ENCODE results near the gene UBXN11. TPM values are rescaled to one million over a fixed set of nuclear protein-coding genes. Genes with fewer than 3 reads are reported as not detected.

The UBXN11 gene
- total and polyA plus RNA-seq, 2 of the 13 experiments (the other 11 are each of a cell fraction or from before 2014, with no cell fraction given), result 9.3 to 10.4 TPM

- TF ChIP-seq AHDC1 (CRISPR knock-in tag; IDR thresholded peaks at IDR 0.05; ENCODE audit: borderline replicate concordance) (no peak; the same call in 1 of the 2 replicates), ZNF232 (CRISPR knock-in tag; IDR thresholded peaks at IDR 0.05; ENCODE audit: borderline replicate concordance) (no peak), MYC (CRISPR knock-in tag; IDR thresholded peaks at IDR 0.05; ENCODE audit: borderline replicate concordance) (peak; percentile 73), ZNF10 (CRISPR knock-in tag; IDR thresholded peaks at IDR 0.05; ENCODE audit: borderline replicate concordance, low read depth) (no peak), ZSCAN21 (CRISPR knock-in tag; IDR thresholded peaks at IDR 0.05; ENCODE audit: borderline replicate concordance) (peak; percentile 42; the same call in 1 of the 2 replicates), ZNF749 (CRISPR knock-in tag; IDR thresholded peaks at IDR 0.05; ENCODE audit: borderline replicate concordance) (peak; percentile 78; the same call in 1 of the 2 replicates), STAG1 (CRISPR knock-in tag; IDR thresholded peaks at IDR 0.05) (peak; percentile 70; the same call in 1 of the 2 replicates), ZMAT5 (CRISPR knock-in tag; IDR thresholded peaks at IDR 0.05; ENCODE audit: borderline replicate concordance, low read depth) (no peak)
- TF ChIP-seq, protein P1, sequence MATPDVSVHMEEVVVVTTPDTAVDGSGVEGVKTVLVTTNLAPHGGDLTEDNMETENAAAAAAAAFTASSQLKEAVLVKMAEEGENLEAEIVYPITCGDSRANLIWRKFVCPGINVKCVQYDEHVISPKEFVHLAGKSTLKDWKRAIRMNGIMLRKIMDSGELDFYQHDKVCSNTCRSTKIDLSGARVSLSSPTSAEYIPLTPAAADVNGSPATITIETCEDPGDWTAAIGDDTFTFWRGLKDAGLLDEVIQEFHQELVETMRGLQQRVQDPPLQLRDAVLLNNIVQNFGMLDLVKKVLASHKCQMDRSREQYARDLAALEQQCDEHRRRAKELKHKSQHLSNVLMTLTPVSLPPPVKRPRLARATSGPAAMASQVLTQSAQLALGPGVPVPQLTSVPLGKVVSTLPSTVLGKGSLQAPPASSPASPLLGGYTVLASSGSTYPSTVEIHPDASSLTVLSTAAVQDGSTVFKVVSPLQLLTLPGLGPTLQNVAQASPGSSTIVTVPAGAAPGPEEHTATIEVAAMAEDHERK (CRISPR knock-in tag; IDR thresholded peaks at IDR 0.05; ENCODE audit: low read depth), result no peak
- TF ChIP-seq, protein P2, sequence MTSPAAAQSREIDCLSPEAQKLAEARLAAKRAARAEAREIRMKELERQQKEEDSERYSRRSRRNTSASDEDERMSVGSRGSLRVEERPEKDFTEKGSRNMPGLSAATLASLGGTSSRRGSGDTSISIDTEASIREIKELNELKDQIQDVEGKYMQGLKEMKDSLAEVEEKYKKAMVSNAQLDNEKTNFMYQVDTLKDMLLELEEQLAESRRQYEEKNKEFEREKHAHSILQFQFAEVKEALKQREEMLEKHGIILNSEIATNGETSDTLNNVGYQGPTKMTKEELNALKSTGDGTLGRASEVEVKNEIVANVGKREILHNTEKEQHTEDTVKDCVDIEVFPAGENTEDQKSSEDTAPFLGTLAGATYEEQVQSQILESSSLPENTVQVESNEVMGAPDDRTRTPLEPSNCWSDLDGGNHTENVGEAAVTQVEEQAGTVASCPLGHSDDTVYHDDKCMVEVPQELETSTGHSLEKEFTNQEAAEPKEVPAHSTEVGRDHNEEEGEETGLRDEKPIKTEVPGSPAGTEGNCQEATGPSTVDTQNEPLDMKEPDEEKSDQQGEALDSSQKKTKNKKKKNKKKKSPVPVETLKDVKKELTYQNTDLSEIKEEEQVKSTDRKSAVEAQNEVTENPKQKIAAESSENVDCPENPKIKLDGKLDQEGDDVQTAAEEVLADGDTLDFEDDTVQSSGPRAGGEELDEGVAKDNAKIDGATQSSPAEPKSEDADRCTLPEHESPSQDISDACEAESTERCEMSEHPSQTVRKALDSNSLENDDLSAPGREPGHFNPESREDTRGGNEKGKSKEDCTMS (CRISPR knock-in tag; conservative IDR thresholded peaks at IDR 0.05), result no peak
- TF ChIP-seq, protein P3, sequence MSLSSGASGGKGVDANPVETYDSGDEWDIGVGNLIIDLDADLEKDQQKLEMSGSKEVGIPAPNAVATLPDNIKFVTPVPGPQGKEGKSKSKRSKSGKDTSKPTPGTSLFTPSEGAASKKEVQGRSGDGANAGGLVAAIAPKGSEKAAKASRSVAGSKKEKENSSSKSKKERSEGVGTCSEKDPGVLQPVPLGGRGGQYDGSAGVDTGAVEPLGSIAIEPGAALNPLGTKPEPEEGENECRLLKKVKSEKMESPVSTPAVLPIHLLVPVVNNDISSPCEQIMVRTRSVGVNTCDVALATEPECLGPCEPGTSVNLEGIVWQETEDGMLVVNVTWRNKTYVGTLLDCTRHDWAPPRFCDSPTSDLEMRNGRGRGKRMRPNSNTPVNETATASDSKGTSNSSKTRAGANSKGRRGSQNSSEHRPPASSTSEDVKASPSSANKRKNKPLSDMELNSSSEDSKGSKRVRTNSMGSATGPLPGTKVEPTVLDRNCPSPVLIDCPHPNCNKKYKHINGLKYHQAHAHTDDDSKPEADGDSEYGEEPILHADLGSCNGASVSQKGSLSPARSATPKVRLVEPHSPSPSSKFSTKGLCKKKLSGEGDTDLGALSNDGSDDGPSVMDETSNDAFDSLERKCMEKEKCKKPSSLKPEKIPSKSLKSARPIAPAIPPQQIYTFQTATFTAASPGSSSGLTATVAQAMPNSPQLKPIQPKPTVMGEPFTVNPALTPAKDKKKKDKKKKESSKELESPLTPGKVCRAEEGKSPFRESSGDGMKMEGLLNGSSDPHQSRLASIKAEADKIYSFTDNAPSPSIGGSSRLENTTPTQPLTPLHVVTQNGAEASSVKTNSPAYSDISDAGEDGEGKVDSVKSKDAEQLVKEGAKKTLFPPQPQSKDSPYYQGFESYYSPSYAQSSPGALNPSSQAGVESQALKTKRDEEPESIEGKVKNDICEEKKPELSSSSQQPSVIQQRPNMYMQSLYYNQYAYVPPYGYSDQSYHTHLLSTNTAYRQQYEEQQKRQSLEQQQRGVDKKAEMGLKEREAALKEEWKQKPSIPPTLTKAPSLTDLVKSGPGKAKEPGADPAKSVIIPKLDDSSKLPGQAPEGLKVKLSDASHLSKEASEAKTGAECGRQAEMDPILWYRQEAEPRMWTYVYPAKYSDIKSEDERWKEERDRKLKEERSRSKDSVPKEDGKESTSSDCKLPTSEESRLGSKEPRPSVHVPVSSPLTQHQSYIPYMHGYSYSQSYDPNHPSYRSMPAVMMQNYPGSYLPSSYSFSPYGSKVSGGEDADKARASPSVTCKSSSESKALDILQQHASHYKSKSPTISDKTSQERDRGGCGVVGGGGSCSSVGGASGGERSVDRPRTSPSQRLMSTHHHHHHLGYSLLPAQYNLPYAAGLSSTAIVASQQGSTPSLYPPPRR (CRISPR knock-in tag; IDR thresholded peaks at IDR 0.05; ENCODE audit: borderline replicate concordance), result 0 out of 2 replicates have a peak, but pooled peaks have one; percentile 15
These were observed 72.4 kb downstream of the UBXN11 start, which contains the start of gene CEP85 (continued) for GRCh38 chr1:26233903-26234643.
